GM23338 (cell line): ENCODE data around the gene CD80. TPM values are rescaled to one million over a fixed set of nuclear protein-coding genes. Genes with fewer than 3 reads are reported as not detected.

Source experiments
- ATAC-seq: fragments of 200-7000 bp; cut with Tn5 transposase; 3 replicates; pipeline ENCODE4 v1.9.1; 2020
- DNase-seq: peaks from one replicate; pipeline ENCODE4 v3.0.0-alpha.2; 2015; ENCODE audit warnings: low spot score
- H2AFZ ChIP-seq: fragments of 200-600 bp; sonication (generic); 2 replicates; pipeline ENCODE4 v1.8.0; 2016; ENCODE audit warnings: antibody characterized with exemption, mild to moderate bottlenecking, moderate library complexity
- H3F3A ChIP-seq: fragments of 200-600 bp; sonication (generic); replicated peaks from 2 replicates; pipeline ENCODE4 v1.8.0; 2017; ENCODE audit warnings: antibody characterized with exemption, mixed run types, low read depth
- H3K27ac ChIP-seq: fragments of 200-600 bp; sonication (generic); 2 replicates; pipeline ENCODE4 v1.6.1; 2016; ENCODE audit warnings: low read depth
- H3K27me3 ChIP-seq: fragments of 200-600 bp; sonication (generic); 2 replicates; pipeline ENCODE4 v1.8.0; 2016; ENCODE audit warnings: mild to moderate bottlenecking, mixed run types, moderate library complexity; ENCODE audit not compliant: insufficient read depth
- H3K36me3 ChIP-seq: fragments of 200-600 bp; sonication (generic); 2 replicates; pipeline ENCODE4 v1.8.0; 2016; ENCODE audit warnings: mild to moderate bottlenecking; ENCODE audit not compliant: insufficient read depth
- H3K4me1 ChIP-seq: fragments of 200-600 bp; sonication (generic); 2 replicates; pipeline ENCODE4 v1.8.0; 2016; ENCODE audit warnings: mild to moderate bottlenecking, moderate library complexity; ENCODE audit not compliant: insufficient read depth
- H3K4me2 ChIP-seq: fragments of 200-600 bp; sonication (generic); 2 replicates; pipeline ENCODE4 v1.7.1; 2017; ENCODE audit warnings: mixed run types
- H3K4me3 ChIP-seq: fragments of 200-600 bp; sonication (generic); 2 replicates; pipeline ENCODE4 v1.6.1; 2016; ENCODE audit warnings: mixed run types
- H3K79me2 ChIP-seq: fragments of 200-600 bp; sonication (generic); replicated peaks from 2 replicates; pipeline ENCODE4 v1.8.0; 2017; ENCODE audit warnings: mild to moderate bottlenecking; ENCODE audit not compliant: insufficient read depth
- H3K9me2 ChIP-seq: fragments of 200-600 bp; sonication (generic); 2 replicates; pipeline ENCODE4 v1.8.0; 2017; ENCODE audit not compliant: insufficient read depth
- H4K20me1 ChIP-seq: fragments of 200-600 bp; sonication (generic); replicated peaks from 2 replicates; pipeline ENCODE4 v1.8.0; 2017; ENCODE audit warnings: mild to moderate bottlenecking; ENCODE audit not compliant: insufficient read depth
- H3K27ac Mint-ChIP-seq: 2 replicates; pipeline ENCODE4 v1.8.0; 2020; ENCODE audit warnings: inconsistent platforms, mild to moderate bottlenecking, moderate library complexity, mixed read lengths
- H3K27me3 Mint-ChIP-seq: 3 replicates; pipeline ENCODE4 v1.8.0; 2022; ENCODE audit warnings: low read depth, mild to moderate bottlenecking, moderate library complexity, mixed read lengths, inconsistent platforms; ENCODE audit not compliant: insufficient read depth, poor library complexity
- H3K36me3 Mint-ChIP-seq: 3 replicates; pipeline ENCODE4 v1.8.0; 2021; ENCODE audit warnings: low read depth, mild to moderate bottlenecking, inconsistent platforms, moderate library complexity, mixed read lengths
- H3K4me1 Mint-ChIP-seq: 3 replicates; pipeline ENCODE4 v1.8.0; 2020; ENCODE audit warnings: mild to moderate bottlenecking, inconsistent platforms, mixed read lengths
- H3K4me3 Mint-ChIP-seq: 3 replicates; pipeline ENCODE4 v1.8.0; 2021; ENCODE audit warnings: moderate library complexity, mild to moderate bottlenecking, inconsistent platforms, mixed read lengths
- H3K9me3 Mint-ChIP-seq: 3 replicates; pipeline ENCODE4 v1.8.0; 2020; ENCODE audit warnings: moderate library complexity, mild to moderate bottlenecking, inconsistent platforms, mixed read lengths
- CREB1 ChIP-seq: fragments of 250-450 bp; sonication (Bioruptor Pico); IDR thresholded peaks from 2 replicates; pipeline ENCODE4 v1.5.0; 2020; ENCODE audit warnings: low read depth, mild to moderate bottlenecking, moderate library complexity
- ETS1 ChIP-seq: IDR thresholded peaks from 2 replicates; pipeline ENCODE4 v1.6.1; 2016; ENCODE audit warnings: antibody characterized with exemption
- EZH2 ChIP-seq: fragments of 200-600 bp; sonication (generic); IDR thresholded peaks from one replicate; pipeline ENCODE4 v1.8.0; 2017; ENCODE audit warnings: antibody characterized with exemption, mild to moderate bottlenecking, low read depth; ENCODE audit not compliant: unreplicated experiment
- JUNB ChIP-seq: IDR thresholded peaks from one replicate; pipeline ENCODE4 v1.6.1; 2016; ENCODE audit warnings: antibody characterized with exemption; ENCODE audit not compliant: unreplicated experiment
- NANOG ChIP-seq: IDR thresholded peaks from 2 replicates; pipeline ENCODE4 v1.6.1; 2016; ENCODE audit warnings: antibody characterized with exemption, borderline replicate concordance
- REST ChIP-seq: IDR thresholded peaks from one replicate; pipeline ENCODE4 v1.6.1; 2018; ENCODE audit warnings: antibody characterized with exemption; ENCODE audit not compliant: unreplicated experiment
- STAT1 ChIP-seq: IDR thresholded peaks from one replicate; pipeline ENCODE4 v1.6.1; 2016; ENCODE audit warnings: antibody characterized with exemption; ENCODE audit not compliant: unreplicated experiment
- ZNF114 ChIP-seq: fragments of 250-450 bp; sonication (Bioruptor Pico); IDR thresholded peaks from 2 replicates; pipeline ENCODE4 v1.5.0; 2020; ENCODE audit warnings: mild to moderate bottlenecking, moderate library complexity
- ZNF331 ChIP-seq: fragments of 250-450 bp; sonication (Bioruptor Pico); IDR thresholded peaks from 2 replicates; pipeline ENCODE4 v1.5.0; 2020; ENCODE audit warnings: low read depth, mild to moderate bottlenecking, moderate library complexity
- polyA plus RNA-seq: library from polyadenylated mRNA; unstranded; fragments of >200 nt; fragmentation: Nextera tagmentation; extraction: Ambion mirVana; gene quantifications from 2 replicates; pipeline ENCODE4 v1.2.1, GENCODE V29; 2016
- total RNA-seq: library from RNA; depleted of rRNA; stranded (reverse); fragments of >200 nt; shearing (Covaris generic); gene quantifications from 2 replicates; pipeline ENCODE4 v1.2.3, GENCODE V29; 2014

CD80 gene
- total and polyA plus RNA-seq, 2 experiments from 2014 or later = not detected

- H3K36me3 ChIP-seq = peaks cover 52% of the 10 kb centered on the region
- no peak for ATAC-seq
- no peaks in the 10 kb centered on the region for H3K9me2 ChIP-seq
- H4K20me1 ChIP-seq = no peaks in the 10 kb centered on the region; the same call in 1 of the 2 replicates
- H3K27me3 ChIP-seq = no peaks in the 10 kb centered on the region
- Mint-ChIP-seq H3K36me3 (peaks cover 89% of the 10 kb centered on the region), H3K9me3 (peaks cover 8% of the 10 kb centered on the region; the same call in 2 of the 3 replicates), H3K27ac (no peak overlapping the region), H3K4me3 (no peak overlapping the region), H3K27me3 (peaks cover 2% of the 10 kb centered on the region), H3K4me1 (no peaks in the 10 kb centered on the region)
- no peak for DNase-seq
- H2AFZ ChIP-seq = no peak overlapping the region
- H3K4me1 ChIP-seq = no peaks in the 10 kb centered on the region
- no peak overlapping the region for H3K4me3 ChIP-seq
- TF ChIP-seq REST (no peak), EZH2 (no peak), JUNB (no peak), ZNF331 (CRISPR knock-in tag) (no peak), ETS1 (no peak), ZNF114 (CRISPR knock-in tag) (no peak)
- no peak overlapping the region for H3K4me2 ChIP-seq
- H3F3A ChIP-seq = no peaks in the 10 kb centered on the region
- no peak overlapping the region for H3K27ac ChIP-seq
- no peaks in the 10 kb centered on the region for H3K79me2 ChIP-seq
These were observed 41.4 kb downstream of the CD80 start for GRCh38 chr3:119518026-119518425.

GRCh38 chr3:119517112-119517511 is 42.3 kb downstream of the CD80 start:
- H3K27ac Mint-ChIP-seq = no peak overlapping the region
- Histone ChIP-seq H3F3A (no peaks in the 10 kb centered on the region), H3K36me3 (peaks cover 52% of the 10 kb centered on the region), H3K4me1 (no peaks in the 10 kb centered on the region), H3K27ac (no peak overlapping the region), H3K79me2 (no peaks in the 10 kb centered on the region), H3K27me3 (no peaks in the 10 kb centered on the region), H4K20me1 (no peaks in the 10 kb centered on the region; the same call in 1 of the 2 replicates), H2AFZ (no peak overlapping the region), H3K4me3 (no peak overlapping the region), H3K4me2 (no peak overlapping the region), H3K9me2 (no peaks in the 10 kb centered on the region)
- peaks cover 2% of the 10 kb centered on the region for H3K27me3 Mint-ChIP-seq
- TF ChIP-seq STAT1 = no peak
- no peak for TF ChIP-seq NANOG
- TF ChIP-seq JUNB = no peak
- no peak for TF ChIP-seq ETS1
- no peak for TF ChIP-seq CREB1 (CRISPR knock-in tag)
- peaks cover 89% of the 10 kb centered on the region for H3K36me3 Mint-ChIP-seq
- peaks cover 8% of the 10 kb centered on the region; the same call in 2 of the 3 replicates for H3K9me3 Mint-ChIP-seq
- H3K4me3 Mint-ChIP-seq = no peak overlapping the region
- H3K4me1 Mint-ChIP-seq = no peaks in the 10 kb centered on the region
- DNase-seq (no peak), ATAC-seq (no peak)
